HCT116 (cell line): ENCODE measurements around the gene CRCP. TPM values are rescaled to one million over a fixed set of nuclear protein-coding genes. Genes with fewer than 3 reads are reported as not detected.

Source experiments
- ATAC-seq: fragments of 200-7000 bp; cut with Tn5 transposase; 2 replicates; pipeline ENCODE4 v1.9.1; 2020; ENCODE audit warnings: mild to moderate bottlenecking, moderate library complexity
- BruUV-seq: library from RNA; stranded (reverse); fragments of 400-500 nt; replicated peaks from 2 replicates; lab custom pipeline; 2021; lab: Mats Ljungman, UMichigan
- CTCF ChIA-PET: fragments of 300-600 bp; sonication (Branson Sonifier 250); formaldehyde crosslinking; loops from one replicate; lab custom pipeline; 2021; ENCODE audit warnings: antibody characterized with exemption; lab: Charles Lee
- POLR2A ChIA-PET: fragments of 300-600, 350-600 bp; sonication (Branson Sonifier 250); formaldehyde crosslinking; loops from one replicate; lab custom pipeline; 2021; ENCODE audit warnings: antibody characterized with exemption; lab: Charles Lee
- RAD21 ChIA-PET, 2 experiments: fragments of 300-600 bp; sonication (Branson Sonifier 250); formaldehyde crosslinking; loops; one replicate each; lab custom pipeline; 2023; ENCODE audit warnings: low total read pairs in 2 of 2; ENCODE audit not compliant: uncharacterized antibody in 2 of 2, unreplicated experiment in 2 of 2, low non-redundant PET in 1 of 2; lab: Charles Lee
- DNase-seq: peaks from one replicate; pipeline ENCODE4 v3.0.0-alpha.2; 2010; ENCODE audit warnings: low read depth, low spot score
- H2AFZ ChIP-seq: fragments of 200-600 bp; shearing (Covaris generic), sonication (generic); 2 replicates; pipeline ENCODE4 v1.6.1; 2017; ENCODE audit warnings: low read depth, mixed run types, mixed read lengths, antibody characterized with exemption, low read length; ENCODE audit not compliant: poor library complexity, severe bottlenecking
- H3K27ac ChIP-seq: 2 replicates; pipeline ENCODE4 v1.5.1; 2012; ENCODE audit warnings: low read depth, low read length
- H3K27me3 ChIP-seq: fragments of 200-600 bp; sonication (generic); 2 replicates; pipeline ENCODE4 v1.6.1; 2016; ENCODE audit warnings: mixed run types, low read length, mixed read lengths; ENCODE audit not compliant: insufficient read depth
- H3K36me3 ChIP-seq, 2 experiments: fragments of 200-500 bp in 1 of 2; fragments of 200-600 bp in 1 of 2; sonication (Bioruptor generic) in 1 of 2; sonication (generic) in 1 of 2; 2 replicates each; pipeline versions ENCODE4 v1.5.1 to v1.6.1; 2014 to 2016; ENCODE audit warnings: low read length in 2 of 2, inconsistent platforms in 1 of 2, mixed read lengths in 1 of 2, mixed run types in 1 of 2; ENCODE audit not compliant: insufficient read depth in 2 of 2, control insufficient read depth in 1 of 2
- H3K4me1 ChIP-seq, 2 experiments: fragments of 200-600 bp in 1 of 2; sonication (generic) in 1 of 2; 2 replicates each; pipeline versions ENCODE4 v1.5.1 to v1.6.1; 2012 to 2017; ENCODE audit warnings: low read length in 2 of 2, inconsistent platforms in 1 of 2, mild to moderate bottlenecking in 1 of 2, mixed read lengths in 1 of 2, mixed run types in 1 of 2, moderate library complexity in 1 of 2; ENCODE audit not compliant: insufficient read depth in 2 of 2, control insufficient read depth in 1 of 2
- H3K4me2 ChIP-seq: fragments of 200-600 bp; sonication (generic); 2 replicates; pipeline ENCODE4 v1.6.1; 2017; ENCODE audit warnings: mixed run types, low read length, mixed read lengths
- H3K4me3 ChIP-seq, 2 experiments: fragments of 200-600 bp in 1 of 2; sonication (generic) in 1 of 2; replicated peaks in 1 of 2; 2 replicates each; pipeline ENCODE4 v1.5.1; 2011 to 2016; ENCODE audit warnings: low read length in 2 of 2, control low read depth in 1 of 2, low read depth in 1 of 2, mild to moderate bottlenecking in 1 of 2, mixed read lengths in 1 of 2, mixed run types in 1 of 2
- H3K79me2 ChIP-seq: fragments of 200-600 bp; sonication (generic); 2 replicates; pipeline ENCODE4 v1.6.1; 2017; ENCODE audit warnings: mild to moderate bottlenecking, mixed run types, low read length, moderate library complexity, mixed read lengths; ENCODE audit not compliant: insufficient read depth
- H3K9ac ChIP-seq: fragments of 200-600 bp; sonication (generic); 2 replicates; pipeline ENCODE4 v1.6.1; 2016; ENCODE audit warnings: low read length, mixed read lengths
- H3K9me2 ChIP-seq: fragments of 200-600 bp; sonication (generic), shearing (Covaris generic); 2 replicates; pipeline ENCODE4 v1.6.1; 2017; ENCODE audit warnings: mixed run types, mild to moderate bottlenecking, moderate library complexity; ENCODE audit not compliant: insufficient read depth
- H3K9me3 ChIP-seq, 2 experiments: fragments of 200-500 bp in 1 of 2; fragments of 200-600 bp in 1 of 2; sonication (Bioruptor generic) in 1 of 2; sonication (generic) in 1 of 2; 2 replicates each; pipeline ENCODE4 v1.6.1; 2014 to 2017; ENCODE audit warnings: low read length in 2 of 2, mixed read lengths in 2 of 2, inconsistent platforms in 1 of 2, low read depth in 1 of 2, mild to moderate bottlenecking in 1 of 2, mixed run types in 1 of 2, moderate library complexity in 1 of 2; ENCODE audit not compliant: control insufficient read depth in 1 of 2, insufficient read depth in 1 of 2
- H4K20me1 ChIP-seq: fragments of 200-600 bp; sonication (generic), shearing (Covaris generic); 2 replicates; pipeline ENCODE4 v1.6.1; 2017; ENCODE audit warnings: mixed run types, mild to moderate bottlenecking, moderate library complexity; ENCODE audit not compliant: insufficient read depth
- ATF3 ChIP-seq: IDR thresholded peaks from 2 replicates; pipeline ENCODE4 v1.6.1; 2012
- CBX3 ChIP-seq: IDR thresholded peaks from 2 replicates; pipeline ENCODE4 v1.6.1; 2012; ENCODE audit warnings: low read depth
- CEBPB ChIP-seq: IDR thresholded peaks from 2 replicates; pipeline ENCODE4 v1.6.1; 2012; ENCODE audit warnings: low read depth
- CTCF ChIP-seq, 3 experiments: fragments of 200-600 bp in 1 of 3; sonication (generic) in 1 of 3; IDR thresholded peaks in 2 of 3; conservative IDR thresholded peaks in 1 of 3; 2 replicates each; pipeline ENCODE4 v1.5.1; 2012 to 2017; ENCODE audit warnings: low read depth in 2 of 3, low read length in 2 of 3, antibody characterized with exemption in 1 of 3, borderline replicate concordance in 1 of 3, control low read depth in 1 of 3, mild to moderate bottlenecking in 1 of 3, mixed read lengths in 1 of 3, mixed run types in 1 of 3, moderate library complexity in 1 of 3; ENCODE audit not compliant: insufficient read depth in 1 of 3
- EGR1 ChIP-seq: IDR thresholded peaks from 2 replicates; pipeline ENCODE4 v1.6.1; 2012; ENCODE audit warnings: low read depth
- EZH2phosphoT487 ChIP-seq: fragments of 200-600 bp; IDR thresholded peaks from 2 replicates; pipeline ENCODE4 v1.6.1; 2018; ENCODE audit warnings: antibody characterized with exemption, borderline replicate concordance
- FOSL1 ChIP-seq: IDR thresholded peaks from 2 replicates; pipeline ENCODE4 v1.6.1; 2012; ENCODE audit warnings: low read depth
- JUND ChIP-seq: IDR thresholded peaks from 2 replicates; pipeline ENCODE4 v1.6.1; 2012
- MAX ChIP-seq: IDR thresholded peaks from 2 replicates; pipeline ENCODE4 v1.6.1; 2012
- POLR2A ChIP-seq: IDR thresholded peaks from 2 replicates; pipeline ENCODE4 v1.7.0; 2011; ENCODE audit warnings: borderline replicate concordance; ENCODE audit not compliant: insufficient read depth, insufficient read length; ENCODE audit errors: extremely low read depth
- POLR2AphosphoS5 ChIP-seq: IDR thresholded peaks from 2 replicates; pipeline ENCODE4 v1.6.1; 2011; ENCODE audit warnings: mild to moderate bottlenecking, low read depth, low read length, moderate library complexity
- REST ChIP-seq: IDR thresholded peaks from 2 replicates; pipeline ENCODE4 v1.6.1; 2012; ENCODE audit warnings: low read depth
- SP1 ChIP-seq: IDR thresholded peaks from 2 replicates; pipeline ENCODE4 v1.6.1; 2012; ENCODE audit warnings: low read depth
- SRF ChIP-seq: IDR thresholded peaks from 2 replicates; pipeline ENCODE4 v1.6.1; 2012; ENCODE audit warnings: low read depth
- TCF7L2 ChIP-seq: IDR thresholded peaks from 2 replicates; pipeline ENCODE4 v1.7.0; 2011; ENCODE audit warnings: borderline replicate concordance, inconsistent platforms; ENCODE audit not compliant: insufficient read depth, insufficient read length; ENCODE audit errors: extremely low read depth
- ZFX ChIP-seq: fragments of 450-650 bp; IDR thresholded peaks from 2 replicates; pipeline ENCODE4 v1.6.1; 2017
- ZNF274 ChIP-seq: fragments of 200-500 bp; sonication (Bioruptor generic); IDR thresholded peaks from 2 replicates; pipeline ENCODE4 v1.6.1; 2014; ENCODE audit warnings: mild to moderate bottlenecking, low read depth, low read length, inconsistent platforms
- intact Hi-C: fragments of 100-400 bp; cut with micrococcal nuclease; formaldehyde crosslinking; loops from 2 replicates; pipeline ENCODE4 v1.10.0; 2022
- total RNA-seq: library from RNA; stranded (reverse); gene quantifications from one replicate; pipeline ENCODE4 v1.2.1, GENCODE V29; 2021; ENCODE audit not compliant: unreplicated experiment

CRCP gene
- total RNA-seq, 1 experiment from 2014 or later: 28.4 TPM

- H3K4me1 ChIP-seq: no peaks in the 10 kb centered on the region
- intact Hi-C loops: no loop called here
- no peak overlapping the region for H3K4me3 ChIP-seq
- no peak overlapping the region for H2AFZ ChIP-seq
- no peaks in the 10 kb centered on the region for H3K27me3 ChIP-seq
- H4K20me1 ChIP-seq: no peaks in the 10 kb centered on the region
- CTCF ChIA-PET: no interaction called here
- no TSS peak for BruUV-seq
- H3K9me2 ChIP-seq: no peaks in the 10 kb centered on the region
- DNase-seq (no peak), ATAC-seq (no peak)
- H3K36me3 ChIP-seq: no peaks in the 10 kb centered on the region
- H3K79me2 ChIP-seq: no peaks in the 10 kb centered on the region
- POLR2A ChIA-PET: no interaction called here
- no peak overlapping the region for H3K27ac ChIP-seq
- RAD21 ChIA-PET: no interaction called here
- H3K9ac ChIP-seq: no peak overlapping the region
- H3K9me3 ChIP-seq: no peaks in the 10 kb centered on the region
- no peak overlapping the region for H3K4me2 ChIP-seq
- TF ChIP-seq FOSL1: no peak
- TF ChIP-seq CBX3: no peak
- TF ChIP-seq TCF7L2: no peak
- no peak for TF ChIP-seq POLR2A
- TF ChIP-seq ZNF274: no peak
- TF ChIP-seq EZH2phosphoT487: no peak
- no peak for TF ChIP-seq ZFX
- TF ChIP-seq SP1: no peak
- TF ChIP-seq CEBPB: no peak
- no peak for TF ChIP-seq JUND
- no peak for TF ChIP-seq CTCF (IDR thresholded peaks at IDR 0.05 in 2 of 3, conservative IDR thresholded peaks at IDR 0.05 in 1 of 3; ENCODE audit: borderline replicate concordance in 1 of 3, insufficient read depth in 1 of 3, low read depth in 2 of 3, low read length in 2 of 3)
These were observed 84.3 kb downstream of the CRCP start for GRCh38 chr7:66198956-66199355.

- H3K4me3 ChIP-seq: no peak overlapping the region
- peaks cover 5 to 20% of the 10 kb centered on the region in 2 experiments; a peak in 3 of 4 replicates for H3K4me1 ChIP-seq
- H3K9me2 ChIP-seq: no peaks in the 10 kb centered on the region
- BruUV-seq: no TSS peak
- ATAC-seq (no peak), DNase-seq (no peak)
- no peaks in the 10 kb centered on the region for H3K9me3 ChIP-seq
- H3K36me3 ChIP-seq: no peaks in the 10 kb centered on the region
- ChIA-PET RAD21 (no interaction called here), CTCF (no interaction called here), POLR2A (no interaction called here)
- H4K20me1 ChIP-seq: no peaks in the 10 kb centered on the region
- no peak overlapping the region for H2AFZ ChIP-seq
- no peak overlapping the region for H3K4me2 ChIP-seq
- no peak overlapping the region for H3K27ac ChIP-seq
- H3K9ac ChIP-seq: no peak overlapping the region
- H3K27me3 ChIP-seq: no peaks in the 10 kb centered on the region
- intact Hi-C loops: no loop called here
- peaks cover 10% of the 10 kb centered on the region; the same call in 1 of the 2 replicates for H3K79me2 ChIP-seq
- TF ChIP-seq POLR2A: no peak
- TF ChIP-seq CBX3: no peak
- no peak for TF ChIP-seq POLR2AphosphoS5
- no peak for TF ChIP-seq EGR1
- no peak for TF ChIP-seq CEBPB
- no peak for TF ChIP-seq SRF
- no peak for TF ChIP-seq ZFX
- TF ChIP-seq REST: no peak
- no peak for TF ChIP-seq MAX
- TF ChIP-seq ATF3: no peak
- no peak for TF ChIP-seq JUND
These were observed 87.8 kb downstream of the CRCP start for GRCh38 chr7:66202441-66202840.
